CD4-positive, alpha-beta T cell treated with Interferon gamma for 1 hour (primary cell): ENCODE measurements around the gene TSPAN33.
A peak's percentile ranks its signal among the peaks of the same experiment; 100 is the strongest.

Experiments
- DNase-seq: peaks from one replicate; pipeline ENCODE4 v3.0.0-alpha.2; 2020

The TSPAN33 gene

GRCh38 chr7:129136887-129137642 is 7.4 kb upstream of the TSPAN33 start:
- DNase-seq, result no peak

GRCh38 chr7:129143724-129144094 is 798 bp upstream of the TSPAN33 start:
- DNase-seq, result no peak

GRCh38 chr7:129144834-129145668 is 544 bp downstream of the TSPAN33 start:
- DNase-seq, result peak; percentile 16

- peak; percentile 41 for DNase-seq
These were observed 1.9 kb downstream of the TSPAN33 start for GRCh38 chr7:129146237-129146979.

- no peak for DNase-seq
These were observed 3.2 kb downstream of the TSPAN33 start for GRCh38 chr7:129147731-129148130.

- no peak for DNase-seq
These were observed 5.0 kb downstream of the TSPAN33 start for GRCh38 chr7:129149511-129149910.

GRCh38 chr7:129150199-129150996 is 5.9 kb downstream of the TSPAN33 start:
- no peak for DNase-seq

- no peak for DNase-seq
These were observed 13.1 kb downstream of the TSPAN33 start for GRCh38 chr7:129157651-129158050.

- DNase-seq, result no peak
These were observed 15.0 kb downstream of the TSPAN33 start for GRCh38 chr7:129159539-129159938.

- no peak for DNase-seq
These were observed 15.8 kb downstream of the TSPAN33 start for GRCh38 chr7:129160161-129160905.

- DNase-seq, result no peak
These were observed 17.2 kb downstream of the TSPAN33 start for GRCh38 chr7:129161524-129162225.

- DNase-seq, result no peak
These were observed 18.2 kb downstream of the TSPAN33 start for GRCh38 chr7:129162732-129163131.

- no peak for DNase-seq
These were observed 19.5 kb downstream of the TSPAN33 start for GRCh38 chr7:129163875-129164544.

GRCh38 chr7:129166745-129167144 is 22.2 kb downstream of the TSPAN33 start:
- DNase-seq, result peak; percentile 14

- no peak for DNase-seq
These were observed 23.3 kb downstream of the TSPAN33 start for GRCh38 chr7:129167817-129168216.

- DNase-seq, result no peak
These were observed 23.9 kb downstream of the TSPAN33 start for GRCh38 chr7:129168231-129169021.

GRCh38 chr7:129169171-129169671 is 24.7 kb downstream of the TSPAN33 start:
- peak; percentile 6 for DNase-seq

- peak; percentile 8 for DNase-seq
These were observed 25.4 kb downstream of the TSPAN33 start for GRCh38 chr7:129169686-129170440.
